ENCODE measurements around the gene ALG14.
"Not testable (repeated sequence)": the region's sequence is repeated elsewhere in the genome, so short reads cannot be mapped to it uniquely, and the experiment has no call there.

The ALG14 gene

GRCh38 chr1:94999456-95000131 lies 73.2 kb downstream of the ALG14 start:
- H3K27me3 ChIP-seq (ENCODE audit: control insufficient read depth, insufficient read depth, low read length): no peaks in the 10 kb centered on the region
- H3K4me3 ChIP-seq (ENCODE audit: low read depth, low read length): no peak overlapping the region
- no peaks in the 10 kb centered on the region for H3K4me1 ChIP-seq (ENCODE audit: control insufficient read depth, insufficient read depth, low read length)
- no peak overlapping the region for H3K9ac ChIP-seq (ENCODE audit: low read depth, low read length)
- no peaks in the 10 kb centered on the region for H3K9me3 ChIP-seq (ENCODE audit: control insufficient read depth, insufficient read depth, low read length)
- H3K36me3 ChIP-seq (ENCODE audit: control insufficient read depth, insufficient read depth, low read length): no peaks in the 10 kb centered on the region

- H3K4me3 ChIP-seq (ENCODE audit: low read depth, low read length): no peak overlapping the region
- H3K4me1 ChIP-seq (ENCODE audit: control insufficient read depth, insufficient read depth, low read length): no peaks in the 10 kb centered on the region
- no peak overlapping the region for H3K9ac ChIP-seq (ENCODE audit: low read depth, low read length)
- H3K36me3 ChIP-seq (ENCODE audit: control insufficient read depth, insufficient read depth, low read length): no peaks in the 10 kb centered on the region
- H3K9me3 ChIP-seq (ENCODE audit: control insufficient read depth, insufficient read depth, low read length): no peaks in the 10 kb centered on the region
- H3K27me3 ChIP-seq (ENCODE audit: control insufficient read depth, insufficient read depth, low read length): no peaks in the 10 kb centered on the region
These were observed 74.0 kb downstream of the ALG14 start for GRCh38 chr1:94998748-94999147.

- H3K9ac ChIP-seq (ENCODE audit: low read depth, low read length): no peak overlapping the region
- no peaks in the 10 kb centered on the region for H3K27me3 ChIP-seq (ENCODE audit: control insufficient read depth, insufficient read depth, low read length)
- no peak overlapping the region for H3K4me3 ChIP-seq (ENCODE audit: low read depth, low read length)
- no peaks in the 10 kb centered on the region for H3K36me3 ChIP-seq (ENCODE audit: control insufficient read depth, insufficient read depth, low read length)
- H3K4me1 ChIP-seq (ENCODE audit: control insufficient read depth, insufficient read depth, low read length): no peaks in the 10 kb centered on the region
- H3K9me3 ChIP-seq (ENCODE audit: control insufficient read depth, insufficient read depth, low read length): no peaks in the 10 kb centered on the region
These were observed 74.6 kb downstream of the ALG14 start for GRCh38 chr1:94998114-94998513.

DNA sequence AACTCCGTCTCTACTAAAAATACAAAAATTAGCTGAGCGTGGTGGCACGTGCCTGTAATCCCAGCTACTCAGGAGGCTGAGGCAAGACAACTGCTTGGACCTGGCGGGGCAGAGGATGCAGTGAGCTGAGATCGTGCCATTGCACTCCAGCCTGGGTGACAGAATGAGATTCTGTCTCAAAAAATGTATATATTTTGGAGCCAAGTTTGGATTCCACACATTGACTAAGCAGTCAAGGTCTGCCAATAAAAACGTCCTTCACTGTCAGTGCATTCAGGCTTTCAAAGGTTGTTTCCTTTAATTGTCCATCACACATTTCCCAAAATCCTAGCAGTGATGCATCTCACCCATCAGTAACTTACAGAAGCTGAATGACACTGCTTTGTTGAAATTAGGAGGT lies 77.2 kb downstream of the ALG14 start:
- not testable (repeated sequence) for H3K27me3 ChIP-seq (ENCODE audit: control insufficient read depth, insufficient read depth, low read length)

GRCh38 chr1:94994805-94995204 lies 77.9 kb downstream of the ALG14 start:
- no peaks in the 10 kb centered on the region for H3K36me3 ChIP-seq (ENCODE audit: control insufficient read depth, insufficient read depth, low read length)
- no peak overlapping the region for H3K4me3 ChIP-seq (ENCODE audit: low read depth, low read length)
- no peaks in the 10 kb centered on the region for H3K27me3 ChIP-seq (ENCODE audit: control insufficient read depth, insufficient read depth, low read length)
- H3K9me3 ChIP-seq (ENCODE audit: control insufficient read depth, insufficient read depth, low read length): no peaks in the 10 kb centered on the region
- H3K9ac ChIP-seq (ENCODE audit: low read depth, low read length): no peak overlapping the region
- no peaks in the 10 kb centered on the region for H3K4me1 ChIP-seq (ENCODE audit: control insufficient read depth, insufficient read depth, low read length)

More for the DNA sequence above, 77.2 kb downstream of the ALG14 start:
- not testable (repeated sequence) for H3K36me3 ChIP-seq (ENCODE audit: control insufficient read depth, insufficient read depth, low read length); H3K9ac ChIP-seq (ENCODE audit: low read depth, low read length); H3K9me3 ChIP-seq (ENCODE audit: control insufficient read depth, insufficient read depth, low read length); H3K4me1 ChIP-seq (ENCODE audit: control insufficient read depth, insufficient read depth, low read length); H3K4me3 ChIP-seq (ENCODE audit: low read depth, low read length)

DNA sequence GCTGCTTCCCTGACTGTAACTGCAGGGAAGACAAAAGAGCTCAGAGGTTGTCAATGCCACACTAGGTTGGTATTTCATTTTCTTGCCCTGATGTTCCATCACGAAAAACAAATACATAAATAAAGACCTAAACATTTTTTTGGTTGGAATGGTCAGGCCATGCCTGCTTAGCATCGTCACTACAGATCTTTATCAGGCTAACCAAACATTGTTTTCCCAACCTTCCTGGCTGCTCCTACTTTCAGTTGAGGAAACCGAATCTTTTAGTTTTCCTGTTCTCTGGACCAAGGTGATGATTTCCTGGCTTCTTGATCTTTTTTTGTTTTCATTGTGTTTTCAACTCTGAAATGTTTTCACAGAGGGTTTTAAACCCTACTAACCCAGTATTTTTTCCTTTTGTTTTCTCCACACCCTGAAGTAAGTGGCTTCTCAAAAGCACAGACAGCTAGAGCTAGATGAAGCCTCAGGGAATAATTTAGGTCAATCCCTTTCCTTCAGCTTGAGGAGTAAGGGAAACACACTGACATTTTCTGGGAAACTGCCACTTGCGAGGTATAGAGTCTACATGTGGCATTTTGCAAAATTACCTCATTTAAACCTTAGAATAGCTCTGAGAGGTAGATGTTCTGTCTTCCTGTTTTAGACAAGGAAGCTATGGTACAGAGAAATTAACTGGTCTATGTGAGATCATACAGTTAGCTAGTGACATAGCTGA lies 78.7 kb downstream of the ALG14 start:
- H3K27me3 ChIP-seq (ENCODE audit: control insufficient read depth, insufficient read depth, low read length): no peaks in the 10 kb centered on the region
- no peak overlapping the region for H3K9ac ChIP-seq (ENCODE audit: low read depth, low read length)
- no peaks in the 10 kb centered on the region for H3K4me1 ChIP-seq (ENCODE audit: control insufficient read depth, insufficient read depth, low read length)
- no peaks in the 10 kb centered on the region for H3K36me3 ChIP-seq (ENCODE audit: control insufficient read depth, insufficient read depth, low read length)
- no peak overlapping the region for H3K4me3 ChIP-seq (ENCODE audit: low read depth, low read length)
- no peaks in the 10 kb centered on the region for H3K9me3 ChIP-seq (ENCODE audit: control insufficient read depth, insufficient read depth, low read length)

GRCh38 chr1:94992863-94993563 lies 79.7 kb downstream of the ALG14 start:
- no peaks in the 10 kb centered on the region for H3K4me1 ChIP-seq (ENCODE audit: control insufficient read depth, insufficient read depth, low read length)
- H3K9ac ChIP-seq (ENCODE audit: low read depth, low read length): no peak overlapping the region
- no peaks in the 10 kb centered on the region for H3K9me3 ChIP-seq (ENCODE audit: control insufficient read depth, insufficient read depth, low read length)
- no peak overlapping the region for H3K4me3 ChIP-seq (ENCODE audit: low read depth, low read length)
- no peaks in the 10 kb centered on the region for H3K27me3 ChIP-seq (ENCODE audit: control insufficient read depth, insufficient read depth, low read length)
- no peaks in the 10 kb centered on the region for H3K36me3 ChIP-seq (ENCODE audit: control insufficient read depth, insufficient read depth, low read length)

DNA sequence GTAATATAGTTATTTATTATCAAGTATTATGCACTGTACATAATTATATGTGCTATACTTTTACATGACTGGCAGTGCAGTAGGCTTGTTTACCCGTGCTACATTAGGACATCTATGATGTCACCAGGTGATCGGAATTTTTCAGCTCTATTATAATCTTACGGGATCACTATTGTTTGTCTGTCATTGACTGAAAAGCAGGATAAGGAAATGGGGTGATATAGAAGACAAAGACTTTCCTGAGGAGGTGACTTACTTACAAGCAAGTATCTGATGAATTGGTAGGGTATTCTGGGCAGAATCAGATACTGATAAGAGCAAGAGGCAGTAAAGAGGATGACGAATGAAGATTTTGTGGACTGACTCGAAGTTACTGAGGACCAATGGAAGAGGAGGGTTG lies 80.6 kb downstream of the ALG14 start:
- Histone ChIP-seq H3K9ac (ENCODE audit: low read depth, low read length) (no peak overlapping the region), H3K9me3 (ENCODE audit: control insufficient read depth, insufficient read depth, low read length) (no peaks in the 10 kb centered on the region), H3K4me3 (ENCODE audit: low read depth, low read length) (no peak overlapping the region), H3K36me3 (ENCODE audit: control insufficient read depth, insufficient read depth, low read length) (no peaks in the 10 kb centered on the region), H3K27me3 (ENCODE audit: control insufficient read depth, insufficient read depth, low read length) (no peaks in the 10 kb centered on the region), H3K4me1 (ENCODE audit: control insufficient read depth, insufficient read depth, low read length) (no peaks in the 10 kb centered on the region)

DNA sequence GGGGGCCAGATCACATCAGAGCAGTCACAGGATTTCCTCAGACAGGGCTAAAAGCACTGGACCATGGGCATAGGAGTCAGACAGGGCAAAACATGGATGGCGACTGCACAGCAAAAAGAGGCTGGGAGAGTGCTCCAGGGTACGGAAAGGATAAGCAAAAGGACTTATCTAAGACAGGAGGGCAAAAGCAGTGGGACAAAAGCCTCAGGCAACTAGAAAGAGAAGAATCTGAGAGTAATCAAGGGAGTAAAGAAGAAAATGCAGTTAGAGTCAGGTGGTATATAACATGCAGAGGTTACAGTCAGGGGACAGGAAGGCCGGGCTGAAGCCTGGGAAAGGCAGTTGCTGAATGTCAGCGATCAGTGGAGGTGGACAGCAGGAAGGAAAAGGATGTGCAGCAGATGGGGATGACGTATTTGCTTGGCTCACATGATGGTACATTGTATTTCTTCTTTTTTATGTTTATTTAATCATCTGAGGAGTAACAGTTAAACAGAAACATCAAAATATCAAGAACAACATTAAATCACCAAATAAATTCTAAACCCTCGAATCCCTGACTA lies 82.8 kb downstream of the ALG14 start:
- H3K27me3 ChIP-seq (ENCODE audit: control insufficient read depth, insufficient read depth, low read length): no peaks in the 10 kb centered on the region
- H3K4me3 ChIP-seq (ENCODE audit: low read depth, low read length): no peak overlapping the region
- H3K9me3 ChIP-seq (ENCODE audit: control insufficient read depth, insufficient read depth, low read length): no peaks in the 10 kb centered on the region
- no peak overlapping the region for H3K9ac ChIP-seq (ENCODE audit: low read depth, low read length)
- no peaks in the 10 kb centered on the region for H3K36me3 ChIP-seq (ENCODE audit: control insufficient read depth, insufficient read depth, low read length)
- no peaks in the 10 kb centered on the region for H3K4me1 ChIP-seq (ENCODE audit: control insufficient read depth, insufficient read depth, low read length)

DNA sequence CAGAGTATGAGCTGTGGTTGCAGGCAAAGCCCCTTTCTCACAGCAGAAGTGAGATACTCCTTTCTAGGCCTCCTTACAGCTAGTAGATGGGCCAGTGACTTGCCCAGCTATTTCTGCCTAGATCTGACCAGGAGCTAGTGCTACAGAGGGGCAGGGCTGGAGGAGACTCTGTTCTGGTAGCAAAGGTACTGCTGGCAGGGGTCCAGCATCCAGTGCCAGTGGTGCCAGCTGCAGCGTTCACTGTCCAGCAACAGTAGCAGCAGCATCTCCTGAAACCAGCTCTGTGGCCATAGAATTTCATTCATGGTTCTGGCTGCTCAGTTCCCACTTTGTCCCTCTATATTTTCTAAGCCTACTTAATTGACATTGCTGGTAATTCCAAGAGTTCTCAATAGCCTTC lies 83.4 kb downstream of the ALG14 start:
- Histone ChIP-seq H3K9ac (ENCODE audit: low read depth, low read length) (no peak overlapping the region), H3K36me3 (ENCODE audit: control insufficient read depth, insufficient read depth, low read length) (no peaks in the 10 kb centered on the region), H3K4me3 (ENCODE audit: low read depth, low read length) (no peak overlapping the region), H3K27me3 (ENCODE audit: control insufficient read depth, insufficient read depth, low read length) (no peaks in the 10 kb centered on the region), H3K9me3 (ENCODE audit: control insufficient read depth, insufficient read depth, low read length) (no peaks in the 10 kb centered on the region), H3K4me1 (ENCODE audit: control insufficient read depth, insufficient read depth, low read length) (no peaks in the 10 kb centered on the region)

DNA sequence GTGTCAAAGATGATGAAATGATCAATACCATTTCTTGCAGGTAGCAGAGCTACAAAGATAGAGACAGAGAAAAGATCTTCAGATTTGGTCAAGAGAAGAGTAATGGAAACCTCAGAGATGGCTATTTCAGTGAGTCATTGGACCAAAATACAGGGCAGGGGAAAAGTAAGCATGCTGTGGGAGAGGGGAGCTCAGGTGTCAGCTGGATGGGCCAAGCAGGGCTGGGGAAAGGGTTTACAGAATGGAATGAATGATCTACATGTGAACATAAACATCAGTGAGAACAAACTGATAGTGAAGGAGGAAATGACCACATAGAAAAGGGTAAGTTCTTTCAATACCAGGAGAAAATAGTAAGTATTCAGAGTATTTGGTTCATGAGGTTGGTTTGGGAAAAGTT lies 84.4 kb downstream of the ALG14 start:
- Histone ChIP-seq H3K4me1 (ENCODE audit: control insufficient read depth, insufficient read depth, low read length) (no peaks in the 10 kb centered on the region), H3K9ac (ENCODE audit: low read depth, low read length) (no peak overlapping the region), H3K4me3 (ENCODE audit: low read depth, low read length) (no peak overlapping the region), H3K9me3 (ENCODE audit: control insufficient read depth, insufficient read depth, low read length) (no peaks in the 10 kb centered on the region), H3K27me3 (ENCODE audit: control insufficient read depth, insufficient read depth, low read length) (no peaks in the 10 kb centered on the region), H3K36me3 (ENCODE audit: control insufficient read depth, insufficient read depth, low read length) (no peaks in the 10 kb centered on the region)
